Stimulated activated CD8-positive, alpha-beta memory T cell treated with anti-CD3 and anti-CD28 coated beads, Interleukin-12 subunit alpha, Interleukin-12 subunit beta, amount 100 ng/mL, for 24 hours (primary cell): Measurements from ENCODE around the gene SEPTIN14.
"Not testable (repeated sequence)": the region's sequence is repeated elsewhere in the genome, so short reads cannot be mapped to it uniquely, and the experiment has no call there.

Source experiments
- DNase-seq: peaks from one replicate; pipeline ENCODE4 v3.0.0-alpha.2; 2020; ENCODE audit errors: extremely low read depth

The SEPTIN14 gene

DNA sequence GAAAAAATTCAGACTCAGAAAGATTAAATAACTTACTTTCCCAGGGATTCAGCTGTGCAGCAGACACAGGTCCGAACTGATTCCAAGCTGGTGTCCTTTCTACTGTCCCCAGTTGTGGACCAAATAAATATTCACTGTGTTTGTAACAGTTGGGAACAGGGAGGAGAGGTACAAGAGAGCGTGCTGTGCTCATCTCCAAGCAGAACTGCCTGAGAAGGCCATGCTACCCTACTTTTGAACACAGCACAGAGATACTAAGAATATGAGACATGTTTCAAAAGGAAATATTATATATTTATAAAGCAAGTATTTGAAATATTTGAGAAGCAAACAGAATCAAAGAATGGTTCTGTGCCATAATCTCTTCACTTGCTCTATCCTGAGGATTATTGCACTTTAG is at the start of gene SEPTIN14:
SEPTIN14 (minus strand) TSS at position 101 of the 400 bp plus-strand sequence. CDS start 756 bp downstream, outside the sequence.
- DNase-seq: not testable (repeated sequence)

DNA sequence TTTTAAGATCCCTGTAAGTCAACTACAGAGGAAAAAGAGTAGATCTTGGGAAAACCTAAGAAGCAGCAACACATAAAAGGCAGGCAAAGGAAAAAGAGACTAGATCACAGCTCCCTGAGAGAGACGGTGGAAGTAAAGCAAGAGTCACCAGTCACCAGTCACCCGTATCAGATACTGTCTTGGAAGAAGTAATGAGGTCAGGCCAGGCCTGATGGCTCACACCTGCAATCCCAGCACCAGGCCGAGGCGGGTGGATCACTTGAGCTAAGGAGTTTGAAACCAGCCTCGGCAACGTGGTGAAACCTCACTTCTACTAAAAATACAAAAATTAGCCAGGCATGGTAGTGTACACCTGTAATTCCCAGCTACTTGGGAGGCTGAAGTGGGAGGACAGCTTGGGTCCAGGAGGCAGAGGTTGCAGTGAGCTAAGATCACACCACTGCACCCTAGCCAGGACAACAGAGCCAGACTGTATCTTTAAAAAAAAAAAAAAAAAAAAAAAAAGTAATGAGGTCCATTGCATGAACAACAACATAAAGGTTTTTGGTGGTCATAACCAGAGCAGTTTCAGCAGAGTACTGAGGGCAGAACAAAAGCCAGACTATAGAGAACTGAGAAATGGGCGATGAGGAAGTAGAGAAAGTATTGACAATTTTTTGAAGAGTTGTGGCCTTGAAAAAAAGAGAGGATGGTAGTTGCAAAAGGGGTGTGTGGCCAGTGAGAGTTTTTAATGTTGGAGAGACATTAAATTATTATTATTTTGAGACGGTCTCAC is 41.6 kb upstream of the SEPTIN14 start:
- DNase-seq: no peak

DNA sequence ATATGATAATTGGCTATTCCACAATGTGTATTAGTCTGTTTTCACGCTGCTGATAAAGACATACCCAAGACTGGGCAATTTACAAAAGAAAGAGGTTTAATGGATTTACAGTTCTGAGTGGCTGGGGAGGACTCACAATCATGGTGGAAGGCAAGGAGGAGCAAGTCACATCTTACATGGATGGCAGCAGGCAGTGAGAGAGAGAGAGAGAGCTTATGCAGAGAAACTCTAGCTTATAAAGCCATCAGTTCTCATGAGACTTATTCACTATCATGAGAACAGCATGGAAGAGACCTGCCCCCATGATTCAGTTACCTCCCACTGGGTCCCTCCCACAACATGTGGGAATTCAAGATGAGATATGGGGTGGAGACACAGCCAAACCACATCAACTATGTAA is 38.5 kb upstream of the SEPTIN14 start:
- DNase-seq: not testable (repeated sequence)

DNA sequence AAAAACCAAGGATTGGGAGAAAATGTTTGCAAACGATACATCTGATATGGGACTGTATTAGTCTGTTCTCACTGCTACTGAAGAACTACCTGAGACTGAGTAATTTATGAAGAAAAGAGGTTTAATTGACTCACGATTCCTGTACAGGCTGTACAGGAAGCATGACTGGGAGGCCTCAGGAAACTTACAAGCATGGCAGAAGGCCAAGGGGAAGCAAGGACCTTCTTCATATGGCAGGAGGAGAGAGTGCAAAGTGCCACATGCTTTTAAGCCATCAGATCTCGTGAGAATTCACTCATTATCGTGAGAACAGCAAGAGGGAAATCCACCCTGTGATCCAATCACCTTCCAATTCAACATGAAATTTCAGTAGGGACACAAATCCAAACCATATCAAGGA is 35.7 kb upstream of the SEPTIN14 start:
- DNase-seq: no peak

DNA sequence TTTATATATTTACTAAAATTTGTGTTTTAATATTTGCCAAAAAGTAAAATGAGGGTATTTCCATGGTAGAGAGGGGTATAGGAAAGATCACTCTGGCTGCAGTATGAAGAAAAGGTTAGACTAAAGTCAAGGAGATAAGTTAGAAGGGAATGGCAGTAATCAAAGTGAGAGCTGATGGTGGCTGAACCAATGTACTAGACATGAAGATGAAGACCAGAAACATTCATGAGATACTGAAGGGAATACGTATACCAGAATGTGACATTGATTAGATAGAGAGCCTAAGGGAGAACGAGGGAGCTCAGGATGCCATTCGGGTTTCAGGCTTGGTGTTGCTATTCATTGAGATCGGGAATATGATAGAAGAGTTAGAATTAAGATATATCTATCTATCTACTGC is 32.5 kb upstream of the SEPTIN14 start:
- no peak for DNase-seq

DNA sequence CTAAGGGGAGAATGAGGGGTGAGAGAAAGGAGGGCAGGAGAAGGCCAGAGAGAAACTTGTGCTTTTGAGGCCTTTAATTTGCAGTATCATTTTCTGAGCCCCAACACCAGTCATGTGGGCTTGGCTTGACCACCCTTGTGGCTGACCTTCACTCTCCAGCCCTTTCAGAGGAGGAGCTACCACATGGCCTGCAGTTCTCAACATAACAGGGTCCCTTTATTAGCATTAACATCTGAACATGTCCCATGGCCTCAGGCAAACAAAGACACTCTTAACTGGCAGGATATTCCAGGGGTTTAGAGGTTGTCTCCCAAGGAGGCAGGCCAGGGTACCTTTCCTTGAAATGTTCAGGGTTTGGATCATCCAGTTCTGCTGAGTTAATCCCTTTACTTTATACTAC is 31.4 kb upstream of the SEPTIN14 start:
- no peak for DNase-seq

DNA sequence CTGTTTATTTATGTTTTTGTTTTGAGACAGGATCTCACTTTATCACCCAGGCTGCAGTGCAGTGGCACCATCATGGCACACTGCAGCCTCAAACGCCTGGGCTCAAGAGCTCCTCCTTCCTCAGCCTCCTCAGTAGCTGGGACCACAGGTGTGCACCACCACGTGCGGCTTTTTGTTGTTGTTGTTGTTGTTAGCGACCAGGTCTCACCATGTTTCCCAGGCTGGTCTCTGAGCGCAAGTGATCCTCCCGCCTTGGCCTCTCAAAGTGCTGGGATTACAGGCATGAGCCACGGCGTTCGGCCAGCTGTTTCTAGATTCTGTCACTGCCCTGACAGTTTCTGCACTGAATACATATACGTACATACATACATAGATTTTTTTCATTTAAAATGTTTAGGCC is 25.8 kb upstream of the SEPTIN14 start:
- not testable (repeated sequence) for DNase-seq

DNA sequence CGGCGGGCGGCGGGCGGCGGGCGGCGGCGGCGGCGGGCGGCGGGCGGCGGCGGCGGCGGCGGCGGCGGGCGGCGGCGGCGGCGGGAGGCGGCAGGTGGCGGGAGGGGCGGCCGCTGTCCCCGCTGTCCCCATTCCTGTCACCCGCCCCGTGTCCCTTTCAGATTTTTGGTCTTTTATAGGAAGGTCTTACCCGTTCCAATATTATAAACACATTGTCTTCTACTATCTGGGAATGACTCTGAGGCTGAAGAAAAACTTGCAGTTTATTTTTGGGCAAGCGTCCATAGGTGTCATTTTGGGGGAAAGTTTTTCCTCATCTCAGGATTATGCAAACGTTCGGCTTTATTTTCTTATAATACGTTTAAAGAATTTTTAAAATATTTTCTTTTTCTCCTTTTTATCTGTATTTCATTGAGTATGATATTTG is 25.3 kb upstream of the SEPTIN14 start:
- DNase-seq: no peak

DNA sequence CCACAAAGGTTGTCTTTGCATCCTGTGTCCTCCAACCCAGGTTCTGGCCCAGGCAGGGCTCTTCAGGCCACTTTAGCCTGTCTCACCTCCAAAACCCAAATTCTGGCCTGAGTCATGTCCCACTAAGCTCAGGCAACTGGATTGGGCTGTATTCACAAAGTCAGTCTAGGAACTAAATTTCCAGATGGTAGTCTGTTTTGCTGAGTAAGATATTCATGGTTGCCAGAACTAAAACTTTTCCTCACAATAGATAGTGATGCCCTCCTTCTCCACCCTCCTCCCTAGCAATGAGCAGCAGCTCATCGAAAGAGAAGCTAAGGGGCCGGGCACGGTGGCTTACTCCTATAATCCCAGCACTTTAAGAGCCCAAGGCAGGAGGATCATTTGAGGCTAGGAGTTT is 21.8 kb upstream of the SEPTIN14 start:
- DNase-seq: no peak

DNA sequence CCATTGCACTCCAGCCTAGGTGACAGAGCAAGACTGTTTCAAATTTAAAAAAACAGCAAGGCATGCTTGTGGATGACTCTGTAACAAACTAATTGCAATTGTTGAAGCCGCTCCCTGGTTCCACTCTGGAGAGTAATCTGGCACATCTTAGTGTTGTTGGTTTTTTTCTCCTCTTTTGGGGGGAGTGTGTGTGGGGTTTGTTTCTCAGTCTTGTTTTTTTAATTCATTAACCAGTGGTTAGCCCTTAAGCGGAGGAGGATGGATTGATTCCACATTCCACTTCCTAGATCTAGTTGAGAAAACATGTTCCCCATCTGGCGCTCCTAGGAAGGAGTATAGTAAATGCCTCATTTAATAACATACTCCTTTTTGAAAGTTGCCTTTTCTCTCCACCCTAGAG is 16.1 kb upstream of the SEPTIN14 start:
- no peak for DNase-seq

DNA sequence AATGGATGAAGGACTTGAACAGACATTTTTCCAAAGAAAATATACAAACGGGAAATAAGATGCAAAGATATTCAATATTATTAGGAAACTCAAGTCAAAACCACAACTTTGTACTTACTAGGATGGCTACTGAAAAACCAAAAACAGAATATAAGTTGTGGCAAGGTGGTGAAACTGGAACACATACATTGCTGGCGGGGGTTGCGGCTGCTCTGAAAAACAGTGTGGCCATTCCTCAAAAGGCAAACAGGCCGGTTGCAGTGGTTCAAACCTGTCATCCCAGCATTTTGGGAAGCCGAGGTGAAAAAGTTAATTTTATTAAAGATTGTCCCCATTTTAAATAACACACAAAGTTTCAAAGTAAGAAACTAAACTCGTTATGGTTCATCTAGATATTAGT is 14.8 kb upstream of the SEPTIN14 start:
- no peak for DNase-seq

DNA sequence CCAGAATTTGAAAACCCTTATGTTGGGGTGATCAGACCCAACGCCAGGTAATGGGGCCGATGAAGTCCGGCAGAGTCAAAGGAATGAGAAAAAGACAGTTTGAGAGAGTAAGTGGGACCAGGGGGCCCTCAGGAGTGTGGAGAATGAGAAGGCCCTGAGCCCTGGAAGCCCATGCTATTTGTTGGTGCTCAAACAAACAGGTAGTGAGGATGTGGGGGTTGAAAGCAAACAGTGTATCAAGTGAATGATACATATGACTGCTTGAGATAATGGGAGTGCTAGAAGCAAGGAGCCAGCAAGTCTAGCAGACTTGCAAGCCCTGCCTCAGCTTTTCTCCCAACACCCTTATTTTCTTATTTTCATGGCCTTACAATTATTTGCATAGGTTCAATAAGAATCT is 11.2 kb upstream of the SEPTIN14 start:
- no peak for DNase-seq

DNA sequence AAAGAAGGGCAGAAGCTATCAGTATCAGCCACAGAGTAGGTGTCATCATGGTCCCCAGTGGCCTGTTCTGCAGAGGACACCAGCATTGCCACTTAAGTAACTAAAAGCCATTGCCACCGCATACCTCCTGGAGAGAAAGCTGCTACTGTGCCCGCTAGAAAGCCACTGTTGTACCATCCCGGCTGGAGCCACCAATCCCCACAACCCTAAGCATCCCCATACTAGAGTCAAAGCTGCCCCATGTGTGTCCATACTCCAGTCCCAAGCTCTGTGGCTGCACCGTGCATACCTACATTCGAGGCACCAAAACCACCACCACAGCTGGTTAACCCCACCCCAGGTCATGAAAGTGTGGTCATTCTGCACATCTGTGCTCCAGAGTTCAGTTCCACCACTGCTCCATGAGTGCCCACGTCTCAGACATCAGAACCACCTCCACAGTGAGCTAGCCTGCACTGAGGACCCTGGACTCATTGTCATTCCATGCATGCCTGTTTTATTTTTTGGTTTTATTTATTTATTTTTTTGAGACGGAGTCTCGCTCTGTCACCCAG is 9.5 kb upstream of the SEPTIN14 start:
- DNase-seq: no peak

DNA sequence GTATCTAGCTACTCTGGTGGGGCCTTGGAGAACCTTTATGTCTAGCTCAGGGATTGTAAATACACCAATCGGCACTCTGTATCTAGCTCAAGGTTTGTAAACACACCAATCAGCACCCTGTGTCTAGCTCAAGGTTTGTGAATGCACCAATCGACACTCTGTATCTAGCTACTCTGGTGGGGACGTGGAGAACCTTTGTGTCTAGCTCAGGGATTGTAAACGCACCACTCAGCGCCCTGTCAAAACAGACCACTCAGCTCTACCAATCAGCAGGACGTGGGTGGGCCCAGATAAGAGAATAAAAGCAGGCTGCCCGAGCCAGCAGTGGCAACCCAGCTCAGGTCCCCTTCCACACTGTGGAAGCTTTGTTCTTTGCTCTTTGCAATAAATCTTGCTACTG is 6.4 kb upstream of the SEPTIN14 start:
- DNase-seq: not testable (repeated sequence)

DNA sequence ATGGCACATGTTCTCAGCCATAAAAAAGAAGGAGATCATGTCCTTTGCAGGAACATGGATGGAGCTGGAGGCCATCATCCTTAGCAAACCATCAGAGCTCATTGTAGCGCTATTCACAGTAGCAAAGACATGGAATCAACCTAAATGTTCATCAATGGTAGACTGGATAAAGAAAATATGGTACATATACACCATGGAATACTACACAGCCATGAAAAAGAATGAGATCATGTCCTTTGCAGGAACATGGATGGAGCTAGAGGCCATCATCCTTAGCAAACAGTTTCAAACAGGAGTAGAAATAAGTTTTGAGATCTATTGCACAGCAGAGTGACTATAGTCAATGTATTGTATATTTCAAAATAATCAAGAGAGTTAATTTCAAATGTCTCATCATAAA is 17.4 kb downstream of the SEPTIN14 start:
- DNase-seq: not testable (repeated sequence)

DNA sequence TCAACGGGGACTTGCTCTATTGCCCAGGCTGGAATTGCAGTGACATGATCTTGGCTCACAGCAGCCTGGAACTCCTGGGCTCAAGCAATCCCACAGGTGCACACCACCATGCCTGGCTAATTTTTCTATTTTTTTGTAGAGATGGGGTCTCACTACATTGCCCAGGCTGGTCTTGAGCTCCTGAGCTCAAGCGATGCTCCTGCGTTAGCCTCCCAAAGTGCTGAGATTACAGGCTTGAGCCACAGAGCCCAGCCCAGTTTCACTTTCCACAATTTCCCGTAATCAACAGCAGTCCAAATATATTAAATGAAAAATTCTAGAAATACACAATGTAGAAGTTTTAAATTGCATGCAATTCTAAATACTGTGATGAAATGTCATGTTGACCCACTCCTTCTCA is 24.0 kb downstream of the SEPTIN14 start:
- no peak for DNase-seq

DNA sequence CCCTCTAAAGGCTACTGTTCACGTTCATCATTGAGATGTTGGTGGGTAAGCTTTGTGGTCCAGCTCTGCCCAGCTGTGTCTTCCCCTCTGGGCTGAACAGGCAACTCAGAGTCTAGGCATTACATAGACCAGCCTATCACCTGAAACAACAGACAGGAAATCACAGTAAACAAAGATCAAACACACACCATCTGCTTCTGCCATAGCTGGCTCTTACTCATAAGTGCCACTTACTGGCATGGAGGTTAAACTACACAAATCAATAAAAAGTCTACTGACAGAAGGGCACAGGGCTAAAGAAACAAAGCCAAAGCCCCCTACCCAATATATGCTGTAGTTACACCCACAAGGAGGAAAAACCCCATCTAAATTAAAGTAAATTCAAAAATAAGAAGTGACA is 35.0 kb downstream of the SEPTIN14 start:
- DNase-seq: no peak

DNA sequence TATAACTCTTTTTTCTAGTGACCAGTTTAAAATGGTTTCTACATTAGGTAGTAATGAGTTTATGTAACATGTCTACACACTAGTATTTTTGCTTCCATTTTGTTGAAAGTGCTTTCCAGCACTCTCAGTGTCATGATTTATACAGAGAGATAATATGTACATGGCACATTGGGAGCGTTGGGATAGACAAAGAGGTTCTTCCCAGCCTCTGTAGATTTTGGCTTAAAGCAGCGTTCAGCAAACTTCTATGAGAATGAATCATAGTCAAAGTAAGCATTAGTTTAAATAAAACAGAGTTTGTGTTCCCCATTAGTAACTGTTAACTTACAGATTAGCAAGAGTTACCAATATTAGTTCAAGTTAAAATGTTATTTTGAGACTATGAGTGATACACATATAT is 43.9 kb downstream of the SEPTIN14 start:
- DNase-seq: no peak

DNA sequence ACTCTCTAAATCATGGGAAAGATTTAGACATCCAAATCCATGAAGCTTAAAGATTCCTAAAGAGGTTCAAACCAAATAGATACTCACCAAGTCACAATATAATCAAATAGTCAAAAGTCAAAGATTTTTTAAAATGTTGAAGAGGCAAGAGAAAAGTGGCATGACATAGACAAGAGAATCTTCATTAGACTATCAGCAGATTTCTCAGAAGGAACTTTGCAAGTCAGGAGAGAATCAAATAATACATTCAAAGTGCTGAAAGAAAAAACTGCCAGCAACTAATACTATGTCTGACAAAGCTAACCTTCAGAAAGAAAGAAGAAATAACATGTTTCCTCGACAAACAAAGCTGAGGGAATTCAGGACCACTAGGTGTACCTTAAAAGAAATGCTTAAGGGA is 65.3 kb downstream of the SEPTIN14 start:
- DNase-seq: not testable (repeated sequence)

DNA sequence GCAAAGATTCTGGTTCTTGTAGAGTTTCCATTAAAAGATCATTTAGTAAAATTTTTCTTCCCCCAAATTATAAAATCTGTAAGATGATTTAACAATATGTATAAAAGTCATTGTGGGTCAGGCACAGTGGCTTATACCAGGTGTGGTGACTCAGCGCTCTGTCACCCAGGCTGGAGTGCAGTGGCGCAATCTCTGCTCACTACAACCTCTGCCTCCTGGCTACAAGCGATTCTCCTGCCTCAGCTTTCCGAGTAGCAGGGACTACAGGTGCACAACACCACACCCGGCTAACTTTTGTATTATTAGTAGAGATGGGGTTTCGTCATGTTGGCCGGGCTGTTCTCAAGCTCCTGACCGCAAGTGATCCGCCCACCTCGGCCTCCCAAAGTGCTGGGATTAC is 68.0 kb downstream of the SEPTIN14 start:
- no peak for DNase-seq

DNA sequence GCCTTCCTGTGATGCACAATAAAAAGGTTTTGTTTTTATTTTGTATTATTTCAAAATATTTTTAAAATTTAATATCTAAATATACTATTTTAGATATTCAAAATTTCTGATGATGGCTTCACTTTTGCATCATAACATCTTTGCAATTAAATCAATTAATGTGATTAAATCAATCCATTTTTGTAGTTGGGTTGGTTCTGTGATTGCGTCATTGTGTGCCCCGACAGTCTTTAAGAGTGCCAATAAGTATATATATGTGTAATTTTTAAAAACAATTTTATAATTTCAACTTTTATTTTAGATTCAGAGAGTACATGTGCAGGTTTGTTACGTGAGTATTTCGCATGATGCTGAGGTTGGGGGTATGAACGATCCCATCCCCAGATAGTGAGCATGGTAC is 70.5 kb downstream of the SEPTIN14 start:
- DNase-seq: no peak

DNA sequence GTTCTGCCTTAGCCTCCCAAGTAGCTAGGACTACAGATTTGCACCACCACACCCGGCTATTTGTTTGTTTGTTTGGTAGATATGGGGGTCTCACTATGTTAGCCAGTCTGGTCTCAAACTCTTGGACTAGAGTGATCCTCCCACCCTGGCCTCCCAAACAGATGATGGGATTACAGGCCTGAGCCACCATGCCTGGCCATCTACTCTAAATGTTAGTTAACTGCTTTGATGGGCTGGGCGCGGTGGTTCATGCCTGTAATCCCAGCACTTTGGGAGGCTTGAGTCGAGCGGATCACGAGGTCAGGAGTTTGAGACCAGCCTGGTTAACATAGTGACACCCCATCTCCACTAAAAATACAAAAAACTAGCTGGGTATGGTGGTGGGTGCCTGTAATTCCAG is 74.8 kb downstream of the SEPTIN14 start:
- DNase-seq: no peak

DNA sequence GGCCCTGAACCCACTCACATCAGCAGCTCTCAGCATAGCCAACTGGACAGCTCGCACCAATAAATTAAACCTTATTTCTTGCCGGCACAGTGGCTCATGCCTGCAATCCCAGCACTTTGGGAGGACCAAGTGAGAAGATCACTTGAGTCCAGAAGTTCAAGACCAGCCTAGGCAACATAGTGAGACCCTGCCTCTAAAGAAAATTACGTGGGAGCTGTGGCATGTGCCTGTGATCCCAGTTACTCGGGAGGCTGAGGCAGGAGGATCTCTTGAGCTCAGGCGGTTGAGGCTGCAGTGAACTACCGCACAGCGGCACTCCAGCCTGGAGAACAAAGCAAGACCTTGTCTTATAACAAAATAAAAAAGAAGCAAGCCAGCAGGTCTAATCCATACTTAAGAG is 75.7 kb downstream of the SEPTIN14 start:
- no peak for DNase-seq

DNA sequence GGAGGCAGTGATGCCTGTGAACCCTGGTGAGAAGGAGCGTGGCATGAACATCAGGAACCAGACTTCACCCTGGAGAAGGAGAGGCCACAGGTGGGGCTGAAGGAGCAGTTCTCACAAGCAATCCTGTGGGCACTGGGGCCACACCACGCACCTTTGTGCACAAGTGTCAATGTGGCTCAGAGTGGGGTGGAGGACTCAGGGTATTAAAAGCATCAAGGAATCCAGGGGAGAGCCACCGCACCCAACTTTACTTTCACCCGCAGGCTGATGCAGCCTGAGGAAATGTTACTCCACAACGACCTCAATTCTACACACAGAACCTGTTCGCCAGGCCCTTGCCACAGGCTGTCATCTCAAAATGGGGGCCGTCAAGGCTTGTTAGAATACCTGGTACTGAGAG is 77.1 kb downstream of the SEPTIN14 start:
- DNase-seq: not testable (repeated sequence)
